ENCODE measurements around the gene AMPD3.

AMPD3 gene

GRCh38 chr11:10541561-10541930 lies 86.5 kb downstream of the AMPD3 start:
- FAIRE-seq: no peak

- FAIRE-seq: no peak
These were observed 87.7 kb downstream of the AMPD3 start for GRCh38 chr11:10542776-10543175.

DNA sequence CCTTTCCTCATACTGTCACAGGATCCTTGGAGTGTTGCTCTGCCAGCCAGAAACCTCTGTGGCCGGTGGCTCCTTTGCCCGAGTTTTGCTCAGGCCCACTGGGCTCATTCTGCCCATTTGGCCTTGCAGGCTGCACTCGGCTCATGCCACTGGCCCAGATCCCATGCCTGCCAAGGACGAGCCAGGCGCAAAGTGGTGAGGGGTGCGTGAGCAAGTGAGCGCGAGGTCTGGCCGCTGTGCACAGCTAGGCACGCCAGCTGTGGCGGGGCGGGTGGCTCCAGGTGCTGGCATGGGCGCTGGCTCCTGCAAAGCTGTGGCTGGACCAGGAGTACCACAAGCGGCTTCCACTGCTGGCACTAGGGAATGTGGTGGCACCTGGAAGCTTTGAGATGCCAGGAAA lies 88.7 kb downstream of the AMPD3 start:
- FAIRE-seq: no peak

DNA sequence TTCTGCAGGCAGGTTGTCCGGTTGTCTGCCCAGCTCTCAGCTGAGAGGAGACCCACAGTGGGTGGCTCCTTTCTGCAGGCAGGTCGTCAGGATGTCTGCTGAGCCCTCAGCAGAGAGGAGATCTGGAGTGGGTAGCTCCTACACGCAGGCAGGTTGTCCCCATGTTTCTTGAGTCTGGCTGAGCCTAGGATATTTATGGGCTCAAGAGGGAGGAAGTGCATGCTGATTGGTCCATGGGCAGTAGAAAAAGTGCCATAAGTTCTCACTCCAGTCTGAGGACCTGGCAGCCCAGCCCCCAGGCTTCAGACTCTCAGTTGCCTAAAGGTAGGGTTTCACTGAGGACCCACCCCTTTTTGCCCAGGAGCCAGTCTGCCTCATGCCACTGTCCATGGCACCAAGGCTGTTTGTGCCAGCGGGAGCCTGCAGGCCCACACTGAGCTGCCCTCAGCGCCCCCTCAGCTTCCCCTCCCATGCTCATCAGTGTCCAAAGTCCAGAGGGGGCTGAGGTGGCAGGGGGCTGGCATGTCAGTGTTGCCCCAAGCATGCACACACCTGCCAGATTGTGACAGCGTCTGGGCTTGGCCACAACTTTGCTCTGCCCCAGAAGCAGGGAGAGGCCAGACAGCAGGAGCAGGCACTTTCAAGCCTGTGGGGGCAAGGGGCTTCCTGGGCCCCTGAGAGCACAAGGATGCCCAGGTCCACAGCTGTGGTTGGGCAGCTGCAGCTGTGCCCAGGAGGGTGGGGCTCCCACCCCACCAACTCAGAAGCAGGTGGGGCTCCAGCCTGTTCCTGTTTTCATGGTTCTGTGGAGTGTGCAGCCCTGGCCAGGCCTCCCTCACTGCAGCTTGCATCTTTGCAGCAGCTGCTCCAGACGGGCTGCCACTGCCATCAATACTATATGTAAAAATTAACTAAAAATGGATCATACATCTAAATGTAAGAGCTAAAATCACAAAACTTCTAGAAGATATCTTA lies 89.7 kb downstream of the AMPD3 start:
- FAIRE-seq: no peak

- FAIRE-seq: no peak
These were observed 95.6 kb downstream of the AMPD3 start for GRCh38 chr11:10550503-10551289.

DNA sequence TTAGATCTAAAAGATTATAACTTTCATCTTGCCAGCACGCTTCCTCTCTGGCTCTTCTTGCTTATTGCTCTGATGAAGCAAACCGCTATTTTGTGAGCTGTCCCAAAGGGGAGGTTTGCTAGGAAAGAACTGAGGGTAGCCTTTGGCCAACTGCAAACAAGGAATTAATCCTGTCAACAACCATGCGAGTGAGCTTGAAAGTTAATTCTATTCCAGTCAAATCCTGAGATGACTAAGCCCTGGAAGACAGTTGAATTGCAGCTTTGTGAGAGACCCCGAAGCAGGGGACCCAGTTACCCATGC lies 96.2 kb downstream of the AMPD3 start:
- FAIRE-seq: no peak

- no peak for FAIRE-seq
These were observed 96.8 kb downstream of the AMPD3 start for GRCh38 chr11:10551845-10552352.

DNA sequence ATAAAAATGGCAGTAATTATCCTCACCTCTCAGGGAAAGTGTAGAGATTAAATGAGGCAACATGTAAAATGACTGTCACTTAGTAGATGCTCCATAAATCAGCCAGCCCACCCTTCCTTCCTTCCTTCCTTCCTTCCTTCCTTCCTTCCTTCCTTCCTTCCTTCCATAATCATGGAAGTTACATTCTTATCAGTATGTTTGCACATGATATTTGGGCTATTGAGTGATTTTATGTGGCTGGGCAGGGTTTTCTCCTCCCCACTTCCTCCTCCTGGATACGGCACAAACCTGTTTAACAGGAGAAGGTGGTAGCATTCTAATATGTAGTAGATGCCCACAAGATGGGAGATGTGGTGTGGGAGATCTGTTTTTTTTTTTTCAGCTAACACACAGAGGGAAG lies 101.5 kb downstream of the AMPD3 start:
- no peak for FAIRE-seq

Measured in TTC549 (cell line).